Fibroblast of lung (primary cell): ENCODE data around the gene CNTFR. TPM values are rescaled to one million over a fixed set of nuclear protein-coding genes. Genes with fewer than 3 reads are reported as not detected.

Experiments
- DNase-seq, 2 donors: peaks; one replicate each; pipeline versions ENCODE4 v3.0.0 to v3.0.0-alpha.2; 2010; ENCODE audit warnings: low read depth in 2 of 2
- H2AFZ ChIP-seq: 2 replicates; pipeline ENCODE4 v1.5.1; 2012; ENCODE audit warnings: low read length, control low read depth, inconsistent platforms
- H3K27ac ChIP-seq: 2 replicates; pipeline ENCODE4 v1.5.1; 2011; ENCODE audit warnings: low read length, control low read depth; ENCODE audit not compliant: insufficient read depth
- H3K27me3 ChIP-seq: 2 replicates; pipeline ENCODE4 v1.5.1; 2011; ENCODE audit warnings: mild to moderate bottlenecking, low read length; ENCODE audit not compliant: control insufficient read depth, insufficient read depth
- H3K36me3 ChIP-seq: 2 replicates; pipeline ENCODE4 v1.5.1; 2011; ENCODE audit warnings: low read length; ENCODE audit not compliant: control insufficient read depth, insufficient read depth
- H3K4me1 ChIP-seq: 2 replicates; pipeline ENCODE4 v1.5.1; 2011; ENCODE audit warnings: low read length; ENCODE audit not compliant: control insufficient read depth, insufficient read depth; ENCODE audit errors: extremely low read depth
- H3K4me2 ChIP-seq: 2 replicates; pipeline ENCODE4 v1.5.1; 2011; ENCODE audit warnings: low read length, control low read depth; ENCODE audit not compliant: insufficient read depth; ENCODE audit errors: extremely low read depth
- H3K4me3 ChIP-seq, 4 experiments: fragments of 200-600 bp in 1 of 4; sonication (generic) in 1 of 4; replicated peaks in 1 of 4; 2 replicates each; pipeline ENCODE4 v1.5.1; 2011 to 2016; ENCODE audit warnings: low read length in 4 of 4, low read depth in 3 of 4, mild to moderate bottlenecking in 3 of 4, control low read depth in 2 of 4, inconsistent platforms in 1 of 4, mixed read lengths in 1 of 4; ENCODE audit not compliant: insufficient read depth in 1 of 4; ENCODE audit errors: control extremely low read depth in 1 of 4
- H3K79me2 ChIP-seq: 2 replicates; pipeline ENCODE4 v1.5.1; 2012; ENCODE audit warnings: mild to moderate bottlenecking, low read length, inconsistent platforms; ENCODE audit not compliant: control insufficient read depth, insufficient read depth
- H3K9ac ChIP-seq: 2 replicates; pipeline ENCODE4 v1.5.1; 2011; ENCODE audit warnings: mild to moderate bottlenecking, low read length, control low read depth; ENCODE audit not compliant: insufficient read depth
- H3K9me3 ChIP-seq: 2 replicates; pipeline ENCODE4 v1.5.1; 2012; ENCODE audit warnings: low read depth, low read length; ENCODE audit not compliant: control insufficient read depth, insufficient read depth
- H4K20me1 ChIP-seq: 2 replicates; pipeline ENCODE4 v1.5.1; 2011; ENCODE audit warnings: low read length; ENCODE audit not compliant: control insufficient read depth, insufficient read depth; ENCODE audit errors: extremely low read depth
- EZH2 ChIP-seq: IDR thresholded peaks from 2 replicates; pipeline ENCODE4 v1.5.1; 2012; ENCODE audit warnings: low read length, control low read depth, mild to moderate bottlenecking; ENCODE audit errors: missing control alignments
- polyA plus RNA-seq, 2 donors: library from polyadenylated mRNA; depleted of rRNA in 1 of 2; stranded (reverse) in 1 of 2; unstranded in 1 of 2; fragments of >200 nt; gene quantifications; 2 replicates each; pipeline ENCODE4 v1.2.1, GENCODE V29; 2011 to 2012; ENCODE audit warnings: missing spikeins in 1 of 2
- total RNA-seq: library from RNA; depleted of rRNA; stranded (reverse); fragments of >200 nt; gene quantifications from 2 replicates; pipeline ENCODE4 v1.2.1, GENCODE V29; 2014
- TF ChIP-seq, protein P1 (sequence below), 2 donors: IDR thresholded peaks in 1 of 2; conservative IDR thresholded peaks in 1 of 2; 1 replicate in 1 of 2; 2 replicates in 1 of 2; pipeline ENCODE4 v1.5.1; 2011 to 2012; ENCODE audit warnings: low read length in 2 of 2, control low read depth in 1 of 2, inconsistent platforms in 1 of 2, low read depth in 1 of 2, mild to moderate bottlenecking in 1 of 2

Gene CNTFR
- total and polyA plus RNA-seq, 2 donors (not counting 1 experiment from before 2014, with no cell fraction given) = not detected

DNA sequence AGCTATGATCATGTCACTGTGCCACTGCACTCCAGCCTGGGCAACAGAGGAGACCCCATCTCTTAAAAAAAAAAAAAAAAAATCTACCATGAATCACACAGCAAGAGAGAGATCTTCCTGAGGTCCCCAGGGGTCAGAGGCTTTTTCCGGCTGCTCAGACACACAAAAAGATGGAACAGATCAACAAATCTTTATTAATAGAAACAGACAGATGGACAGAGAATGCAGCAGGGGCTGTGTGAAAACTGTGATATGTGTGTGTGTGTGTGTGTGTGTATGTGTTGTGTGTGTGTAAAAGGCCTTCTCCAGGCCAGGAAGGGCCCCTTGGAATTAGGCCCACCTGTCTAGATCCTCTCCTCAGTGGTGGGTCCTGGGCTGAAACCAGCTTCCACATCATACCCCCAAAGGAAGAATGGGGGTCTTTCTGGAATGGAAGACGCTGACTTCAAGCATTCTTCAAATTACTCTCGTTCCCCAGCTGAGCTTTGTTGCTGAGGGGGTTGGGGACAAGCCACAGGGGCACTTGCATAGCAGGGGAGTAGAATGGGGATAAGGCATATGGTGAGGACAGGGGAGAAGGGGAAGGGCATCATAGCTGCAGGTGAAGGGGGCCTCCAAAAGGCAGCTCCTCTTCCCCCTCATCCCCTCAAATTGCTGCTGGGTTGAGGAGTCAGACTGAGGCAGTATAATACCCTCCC is 45.2 kb upstream of the CNTFR start:
- H3K36me3 ChIP-seq = peaks cover 2% of the 10 kb centered on the region
- H3K79me2 ChIP-seq = peaks cover 19% of the 10 kb centered on the region
- H3K4me1 ChIP-seq = peaks cover 13% of the 10 kb centered on the region
- no peak overlapping the region for H3K4me2 ChIP-seq
- TF ChIP-seq EZH2 = no peak
- TF ChIP-seq, protein P1, sequence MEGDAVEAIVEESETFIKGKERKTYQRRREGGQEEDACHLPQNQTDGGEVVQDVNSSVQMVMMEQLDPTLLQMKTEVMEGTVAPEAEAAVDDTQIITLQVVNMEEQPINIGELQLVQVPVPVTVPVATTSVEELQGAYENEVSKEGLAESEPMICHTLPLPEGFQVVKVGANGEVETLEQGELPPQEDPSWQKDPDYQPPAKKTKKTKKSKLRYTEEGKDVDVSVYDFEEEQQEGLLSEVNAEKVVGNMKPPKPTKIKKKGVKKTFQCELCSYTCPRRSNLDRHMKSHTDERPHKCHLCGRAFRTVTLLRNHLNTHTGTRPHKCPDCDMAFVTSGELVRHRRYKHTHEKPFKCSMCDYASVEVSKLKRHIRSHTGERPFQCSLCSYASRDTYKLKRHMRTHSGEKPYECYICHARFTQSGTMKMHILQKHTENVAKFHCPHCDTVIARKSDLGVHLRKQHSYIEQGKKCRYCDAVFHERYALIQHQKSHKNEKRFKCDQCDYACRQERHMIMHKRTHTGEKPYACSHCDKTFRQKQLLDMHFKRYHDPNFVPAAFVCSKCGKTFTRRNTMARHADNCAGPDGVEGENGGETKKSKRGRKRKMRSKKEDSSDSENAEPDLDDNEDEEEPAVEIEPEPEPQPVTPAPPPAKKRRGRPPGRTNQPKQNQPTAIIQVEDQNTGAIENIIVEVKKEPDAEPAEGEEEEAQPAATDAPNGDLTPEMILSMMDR (conservative IDR thresholded peaks at IDR 0.05 in 1 of 2, IDR thresholded peaks at IDR 0.05 in 1 of 2; ENCODE audit: low read depth in 1 of 2, low read length in 2 of 2) = no peak
- no peak overlapping the region for H3K27ac ChIP-seq
- no peak overlapping the region for H2AFZ ChIP-seq
- H3K9ac ChIP-seq = no peak overlapping the region
- H3K27me3 ChIP-seq = peaks cover 4% of the 10 kb centered on the region
- DNase-seq = no peak
- H4K20me1 ChIP-seq = no peaks in the 10 kb centered on the region
- no peak overlapping the region for H3K4me3 ChIP-seq
- H3K9me3 ChIP-seq = no peaks in the 10 kb centered on the region

DNA sequence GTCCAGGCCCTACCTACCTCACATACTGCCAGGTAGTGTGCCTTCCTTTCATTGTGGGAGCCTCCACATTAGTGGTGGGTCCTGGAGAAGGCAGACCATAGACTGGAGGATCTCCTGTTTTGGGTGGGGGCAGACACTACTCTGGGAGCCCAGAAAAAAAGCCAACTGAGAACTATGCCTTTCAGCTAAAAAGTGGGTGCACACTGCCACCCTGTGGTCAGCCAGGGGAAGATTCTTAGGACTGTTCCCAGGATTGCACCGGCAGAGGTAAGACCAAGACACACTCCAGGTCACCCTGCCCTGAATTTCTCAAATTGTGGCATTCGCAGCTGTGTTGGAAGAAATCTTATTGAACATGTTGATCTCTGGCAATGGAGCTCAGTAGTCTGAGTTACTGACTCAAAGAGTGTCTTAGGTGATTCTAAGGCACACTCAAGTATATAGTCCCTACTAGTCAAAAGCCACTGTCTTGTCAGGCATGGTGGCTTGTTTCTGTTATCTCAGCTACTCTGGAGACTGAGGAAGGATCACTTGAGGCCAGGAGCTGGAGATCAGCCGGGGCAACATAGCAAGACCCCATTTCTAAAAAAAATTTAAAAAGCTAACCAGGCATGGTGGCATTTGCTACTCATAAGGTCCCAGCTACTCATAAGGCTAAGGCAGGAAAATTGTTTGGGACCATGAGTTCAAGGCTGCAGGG is 44.5 kb upstream of the CNTFR start:
- no peak overlapping the region for H3K9ac ChIP-seq
- no peak overlapping the region for H3K27ac ChIP-seq
- peaks cover 10% of the 10 kb centered on the region for H3K27me3 ChIP-seq
- DNase-seq = peak; percentile 46 to 70
- TF ChIP-seq EZH2 = no peak
- TF ChIP-seq, protein P1 (conservative IDR thresholded peaks at IDR 0.05 in 1 of 2, IDR thresholded peaks at IDR 0.05 in 1 of 2; ENCODE audit: low read depth in 1 of 2, low read length in 2 of 2) = peak; percentile 81 to 89
- no peaks in the 10 kb centered on the region for H3K9me3 ChIP-seq
- H3K4me1 ChIP-seq = peaks cover 13% of the 10 kb centered on the region
- H2AFZ ChIP-seq = no peak overlapping the region
- peaks cover 2% of the 10 kb centered on the region for H3K36me3 ChIP-seq
- H3K4me3 ChIP-seq = no peak overlapping the region
- H4K20me1 ChIP-seq = no peaks in the 10 kb centered on the region
- no peak overlapping the region for H3K4me2 ChIP-seq
- H3K79me2 ChIP-seq = peaks cover 19% of the 10 kb centered on the region

GRCh38 chr9:34633166-34633565 is 43.6 kb upstream of the CNTFR start:
- Histone ChIP-seq H3K79me2 (peaks cover 19% of the 10 kb centered on the region), H3K36me3 (peaks cover 2% of the 10 kb centered on the region), H3K4me1 (peaks cover 9% of the 10 kb centered on the region), H3K9me3 (no peaks in the 10 kb centered on the region), H3K4me2 (no peak overlapping the region), H2AFZ (no peak overlapping the region), H3K27me3 (peaks cover 17% of the 10 kb centered on the region), H4K20me1 (no peaks in the 10 kb centered on the region), H3K9ac (no peak overlapping the region), H3K27ac (no peak overlapping the region), H3K4me3 (no peak overlapping the region)
- TF ChIP-seq, protein P1 (conservative IDR thresholded peaks at IDR 0.05 in 1 of 2, IDR thresholded peaks at IDR 0.05 in 1 of 2; ENCODE audit: low read depth in 1 of 2, low read length in 2 of 2) = no peak
- TF ChIP-seq EZH2 = no peak
- DNase-seq = no peak
